HG03060 (cell line): ENCODE measurements around the gene SIGLEC9.

Source experiments
- ATAC-seq: cut with Tn5 transposase; IDR thresholded peaks from one replicate; pipeline ENCODE4 v1.9.1; 2021; ENCODE audit warnings: low read depth, moderate number of reproducible peaks; ENCODE audit not compliant: unreplicated experiment

Gene SIGLEC9

GRCh38 chr19:51096473-51097165, 28.1 kb upstream of the SIGLEC9 start:
- ATAC-seq = no peak

GRCh38 chr19:51097166-51097738, 27.5 kb upstream of the SIGLEC9 start:
- no peak for ATAC-seq

- no peak for ATAC-seq
These were observed 26.9 kb upstream of the SIGLEC9 start for GRCh38 chr19:51097796-51098195.

GRCh38 chr19:51098365-51099046, 26.2 kb upstream of the SIGLEC9 start:
- ATAC-seq = no peak

DNA sequence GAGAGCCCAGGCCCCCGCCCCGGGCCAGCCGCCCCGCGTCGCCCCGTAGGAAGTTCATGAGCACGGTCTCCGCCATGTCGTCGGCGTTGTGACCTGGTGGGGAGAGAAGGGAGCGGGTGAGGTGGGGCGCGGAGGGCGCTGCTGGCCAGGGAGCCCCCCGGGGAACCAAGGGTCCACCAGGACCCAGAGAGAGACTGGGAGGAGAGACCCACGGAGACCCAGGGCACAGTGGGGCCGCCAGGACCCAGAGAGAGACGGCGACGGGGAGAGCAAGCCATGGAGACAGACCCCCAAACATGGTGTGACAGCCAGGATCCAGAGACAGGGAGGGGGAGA, 25.7 kb upstream of the SIGLEC9 start:
- ATAC-seq = no peak

- no peak for ATAC-seq
These were observed 24.1 kb upstream of the SIGLEC9 start for GRCh38 chr19:51100601-51101000.

DNA sequence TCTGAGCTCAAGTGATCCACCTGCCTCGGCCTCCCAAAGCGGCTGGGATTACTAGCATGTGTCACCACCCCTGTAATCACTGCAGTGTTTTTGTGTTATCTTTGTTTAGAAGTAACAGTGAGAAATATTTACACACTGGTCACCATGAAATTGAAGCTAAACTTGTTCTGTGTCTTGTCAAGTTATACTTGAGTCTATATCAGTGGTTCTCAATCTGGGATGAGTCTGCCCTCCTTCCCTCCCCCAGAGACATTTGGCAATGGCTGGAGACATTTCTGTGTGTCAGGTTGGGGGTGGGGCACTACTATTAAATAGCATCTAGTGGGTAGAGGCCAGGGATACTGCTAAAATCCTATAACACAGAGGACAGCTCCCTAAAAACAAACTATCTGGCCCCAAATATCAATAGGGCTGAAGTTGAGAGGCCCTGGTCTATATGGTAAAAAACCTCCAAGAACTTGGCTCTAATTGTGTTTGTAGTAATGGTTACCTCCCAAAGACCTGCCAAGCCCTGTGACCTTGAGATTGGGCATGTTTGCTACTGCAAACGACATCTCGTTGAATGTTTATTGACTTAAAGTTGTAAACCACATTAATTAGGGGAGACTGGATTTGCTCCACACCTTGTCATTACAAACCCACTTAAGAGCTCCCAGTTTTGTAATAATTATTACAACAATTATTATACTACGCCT, 23.4 kb upstream of the SIGLEC9 start:
- no peak for ATAC-seq

- ATAC-seq = no peak
These were observed 21.7 kb upstream of the SIGLEC9 start for GRCh38 chr19:51102991-51103390.

DNA sequence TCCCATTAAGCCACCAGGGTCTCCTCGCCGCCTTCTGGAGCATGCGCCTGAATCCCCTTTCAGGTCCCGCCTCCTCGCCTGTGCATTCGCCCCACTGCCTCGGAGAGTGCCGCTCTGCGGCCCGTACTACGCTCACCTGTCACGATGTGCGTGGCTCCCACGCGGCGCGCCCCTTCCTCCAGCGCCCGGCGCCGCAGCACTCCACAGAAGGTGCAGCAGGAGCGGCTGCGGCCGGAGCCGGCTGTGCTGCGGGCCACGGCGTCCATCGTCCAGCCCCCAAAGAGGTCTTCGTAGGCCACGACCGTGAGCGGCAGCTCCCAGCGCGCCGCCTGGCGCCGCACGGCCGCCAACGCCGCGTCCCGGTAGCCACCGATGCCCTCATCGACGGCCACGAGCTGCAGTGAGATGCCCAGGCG, 20.8 kb upstream of the SIGLEC9 start:
- no peak for ATAC-seq

DNA sequence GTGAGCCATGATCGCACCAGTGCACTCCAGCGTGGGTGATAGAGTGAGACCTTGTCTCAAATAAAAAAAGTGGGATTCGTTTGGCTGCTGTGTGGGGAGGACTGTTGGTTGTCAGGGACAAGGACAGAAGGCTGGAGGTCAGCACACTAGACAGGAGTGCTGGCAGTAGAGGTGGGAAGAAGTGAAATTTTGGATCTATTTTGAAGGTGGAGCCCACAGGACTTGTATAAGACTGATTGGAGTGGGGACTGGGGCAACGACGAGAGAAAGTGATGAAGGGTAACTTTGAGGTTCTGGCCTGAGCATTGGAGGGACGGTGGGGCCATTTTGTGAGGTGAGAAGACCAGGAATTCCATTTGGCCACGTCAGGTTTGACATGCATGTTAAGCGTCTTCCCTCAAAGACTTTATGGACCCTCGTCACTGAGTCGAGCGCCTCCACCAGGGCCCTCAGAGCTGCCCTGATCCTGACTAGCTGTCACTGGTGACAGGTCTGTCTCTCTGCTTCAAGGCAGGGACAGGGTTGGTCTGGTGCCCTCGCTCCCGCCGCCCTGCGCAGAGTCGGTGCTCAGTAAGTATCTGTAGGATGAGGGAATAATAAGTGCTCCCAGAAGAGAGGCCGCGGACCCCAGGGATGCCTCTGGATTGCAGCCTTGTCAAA, 17.2 kb upstream of the SIGLEC9 start:
- no peak for ATAC-seq

GRCh38 chr19:51108066-51108804, 16.5 kb upstream of the SIGLEC9 start, which contains the start of gene CTU1:
Gene CTU1 (minus strand): TSS chr19:51108409. CDS start chr19:51104569, 3,840 bp downstream.
- peak; percentile 93 for ATAC-seq

GRCh38 chr19:51108805-51109146, 15.9 kb upstream of the SIGLEC9 start:
- ATAC-seq = no peak

DNA sequence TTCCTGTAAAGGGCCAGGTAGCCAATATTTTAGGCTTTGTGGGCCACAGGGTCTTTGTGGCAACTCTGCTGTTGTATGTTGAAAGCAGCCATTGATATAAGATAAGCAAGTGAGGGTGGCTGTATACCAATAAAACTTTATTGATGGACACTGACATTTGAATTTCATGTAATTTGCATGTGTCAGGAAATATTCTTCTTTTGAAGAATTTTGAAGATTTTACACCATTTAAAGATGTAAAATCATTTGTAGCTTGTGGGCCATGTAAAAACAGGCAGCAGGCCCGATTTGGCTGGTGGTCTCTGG, 14.1 kb upstream of the SIGLEC9 start:
- ATAC-seq = no peak

GRCh38 chr19:51111606-51112005, 13.1 kb upstream of the SIGLEC9 start:
- ATAC-seq = no peak

DNA sequence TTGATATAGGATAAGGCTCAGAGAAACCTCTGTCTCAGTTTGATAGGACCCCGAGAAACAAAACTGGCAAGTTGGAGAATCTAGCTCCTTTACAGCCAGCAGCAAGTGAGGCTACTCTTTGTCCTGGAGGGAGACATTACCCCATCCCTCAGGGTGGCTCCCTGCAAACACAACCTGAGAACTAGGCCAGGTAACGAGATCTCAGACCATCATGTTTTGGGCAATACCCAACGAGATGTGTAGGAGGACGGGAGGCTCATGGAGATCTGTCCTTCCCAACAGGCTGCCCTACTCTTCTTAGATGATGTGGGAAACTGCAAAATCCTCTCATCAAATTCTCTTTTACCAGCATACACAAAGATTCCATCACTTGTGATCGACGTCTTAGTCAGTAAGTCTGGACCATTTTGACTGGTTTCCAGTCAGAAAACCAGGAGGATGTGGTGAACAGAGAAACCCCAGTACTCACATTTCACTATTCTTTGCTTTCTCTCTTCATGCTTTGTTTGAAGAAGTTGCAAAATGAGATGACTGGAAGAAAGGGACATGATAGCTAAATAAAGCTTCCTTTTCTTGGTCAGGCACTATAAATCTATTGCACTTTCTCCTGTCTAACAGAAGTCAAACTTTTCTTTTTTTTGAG, 10.5 kb upstream of the SIGLEC9 start:
- ATAC-seq = no peak

DNA sequence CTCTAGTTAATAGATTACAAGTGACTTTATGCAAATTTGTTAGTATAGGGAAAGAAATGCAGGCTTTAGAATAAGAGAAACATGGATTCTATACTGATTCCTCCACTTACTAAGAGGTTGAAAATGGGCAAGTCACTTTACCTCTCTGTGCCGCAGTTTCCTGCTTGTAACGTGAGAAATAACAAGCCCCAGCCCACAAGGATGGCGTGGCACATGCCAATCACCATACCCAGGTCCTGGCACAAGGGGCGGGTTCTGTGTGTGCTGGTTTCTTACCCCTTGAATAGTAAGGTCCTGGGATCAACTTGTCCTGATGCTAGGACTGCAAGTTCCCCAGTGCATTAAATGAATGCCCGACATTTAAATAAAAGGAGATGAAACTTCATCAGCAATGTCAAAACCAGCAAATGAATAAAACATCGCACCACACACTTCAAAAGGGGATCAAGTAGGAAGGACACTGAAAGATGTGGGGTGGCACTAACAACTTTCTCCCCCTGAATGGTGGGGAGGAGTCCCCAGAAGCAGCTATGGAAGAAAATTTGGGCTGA, 7.9 kb upstream of the SIGLEC9 start:
- ATAC-seq = no peak

- no peak for ATAC-seq
These were observed 5.6 kb upstream of the SIGLEC9 start for GRCh38 chr19:51119101-51119500.

DNA sequence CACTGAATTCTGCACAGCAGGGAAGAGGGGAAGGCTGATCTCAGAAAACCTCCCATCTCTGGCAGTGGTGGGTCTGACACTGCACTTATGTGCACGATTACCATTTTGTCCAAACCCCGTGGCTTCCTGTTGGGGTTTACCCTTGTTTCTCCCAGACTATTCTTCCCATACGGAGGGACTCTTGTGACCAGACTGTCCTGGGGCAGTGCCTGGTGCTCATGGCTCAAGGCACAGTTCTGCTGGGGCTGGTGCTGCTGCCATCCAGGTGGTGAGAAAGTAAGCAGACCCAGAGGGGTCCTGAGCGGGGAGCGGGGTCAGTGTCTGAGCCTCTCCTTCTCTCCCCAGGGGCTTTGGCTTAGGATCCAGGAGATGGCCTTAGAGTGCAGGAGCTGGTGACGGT, 5.1 kb upstream of the SIGLEC9 start:
- no peak for ATAC-seq

GRCh38 chr19:51120160-51120559, 4.5 kb upstream of the SIGLEC9 start:
- no peak for ATAC-seq

DNA sequence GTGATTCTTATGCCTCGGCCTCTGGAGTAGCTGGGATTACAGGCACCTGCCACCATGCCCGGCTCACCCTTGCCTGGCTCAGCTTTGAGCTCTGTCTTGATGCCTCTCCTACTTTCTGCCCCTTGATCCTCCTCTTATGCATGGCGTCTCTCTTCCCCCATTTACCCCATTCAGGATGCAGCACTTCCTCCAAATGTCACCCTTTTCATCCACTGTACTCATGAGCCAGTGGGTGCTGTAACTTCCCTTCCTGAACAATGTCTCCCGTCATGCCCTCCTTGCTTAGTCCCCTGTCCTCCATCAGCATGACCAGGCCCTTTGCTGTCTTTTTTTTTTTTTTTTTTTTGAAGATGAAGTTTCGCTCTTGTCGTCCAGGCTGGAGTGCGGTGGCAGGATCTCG, 3.4 kb upstream of the SIGLEC9 start:
- ATAC-seq = no peak
